GM19463 (cell line): ENCODE measurements around the gene ABCD2.
"Not testable (repeated sequence)": the region's sequence is repeated elsewhere in the genome, so short reads cannot be mapped to it uniquely, and the experiment has no call there.

ENCODE experiments used
- ATAC-seq: cut with Tn5 transposase; IDR thresholded peaks from one replicate; pipeline ENCODE4 v1.9.1; 2021; ENCODE audit warnings: mild to moderate bottlenecking, moderate library complexity; ENCODE audit not compliant: unreplicated experiment

ABCD2 gene

DNA sequence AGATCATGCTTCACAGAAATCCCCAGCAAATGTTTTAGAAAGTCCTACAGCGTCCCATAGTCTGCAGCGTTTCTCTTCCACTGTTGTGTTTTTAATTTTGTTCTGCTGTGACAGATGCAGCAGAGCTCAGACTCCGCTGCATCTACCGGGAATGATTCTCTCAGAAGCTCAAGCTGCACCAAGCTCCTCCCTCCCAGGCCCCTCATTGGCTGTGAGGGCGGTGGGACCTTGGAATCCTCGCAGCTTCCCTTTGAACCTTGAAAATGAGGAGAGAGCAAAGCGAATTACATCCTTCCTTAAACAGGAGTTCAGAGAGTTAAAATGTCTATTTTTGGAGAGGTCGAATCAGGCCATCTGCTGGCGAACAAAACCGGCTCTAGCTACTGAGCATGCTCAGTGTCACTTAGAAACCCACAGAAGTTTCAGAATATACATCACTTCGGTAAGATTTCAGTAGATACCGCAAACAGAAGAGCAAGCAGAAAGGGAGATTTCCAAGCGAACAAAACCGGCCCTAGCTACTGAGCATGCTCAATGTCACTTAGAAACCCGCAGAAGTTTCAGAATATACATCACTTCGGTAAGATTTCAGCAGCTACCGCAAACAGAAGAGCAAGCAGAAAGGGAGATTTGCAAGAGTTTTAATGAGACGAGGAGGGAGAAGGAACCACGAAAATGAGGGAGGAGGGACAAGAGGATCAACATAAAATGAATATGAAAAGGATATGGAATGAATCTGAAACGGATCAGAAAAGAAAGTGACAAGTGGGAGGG lies at the start of gene ABCD2:
ABCD2 (minus strand) TSS at position 144 of the 774 bp plus-strand sequence. CDS start 188 bp downstream, outside the sequence.
- ATAC-seq, result peak; percentile 75

DNA sequence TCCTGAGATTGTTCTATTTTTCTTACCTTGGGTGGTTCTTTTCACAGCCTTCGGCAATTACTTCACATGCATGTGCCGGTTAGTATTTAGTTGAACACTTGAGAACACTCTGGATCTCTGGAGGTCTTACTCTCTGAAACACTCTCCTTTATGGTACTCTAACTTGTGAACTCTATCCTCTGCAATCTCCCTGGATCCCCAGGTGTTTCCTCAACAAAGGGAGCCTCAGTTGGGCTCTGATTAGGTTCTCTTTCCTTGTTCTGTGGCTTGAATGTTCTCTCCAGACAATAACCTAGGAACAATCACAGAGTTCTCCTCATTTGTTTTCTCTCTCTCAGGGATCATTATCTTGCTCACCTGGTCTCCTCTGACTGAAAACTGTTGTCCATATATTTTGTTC lies 40.5 kb upstream of the ABCD2 start:
- no peak for ATAC-seq

DNA sequence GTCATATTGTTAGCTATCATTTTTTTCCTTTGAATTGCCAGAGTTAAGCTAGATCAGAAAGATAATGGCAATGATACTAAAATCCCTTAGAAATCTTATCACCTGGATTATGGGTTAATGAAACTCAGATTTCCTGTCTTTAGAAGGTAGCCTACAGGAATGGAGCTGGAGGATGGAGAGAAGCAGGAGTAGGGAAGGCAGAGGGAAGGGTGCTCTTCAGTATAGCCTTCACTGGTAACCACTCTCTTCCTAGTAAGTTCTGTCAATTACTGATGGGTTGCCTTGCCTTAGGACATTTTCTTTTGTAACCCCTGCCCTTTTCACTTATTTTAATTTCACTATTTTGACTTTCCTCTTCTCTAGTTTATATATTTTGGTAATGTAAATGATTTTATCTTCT lies 27.8 kb upstream of the ABCD2 start:
- ATAC-seq, result no peak

DNA sequence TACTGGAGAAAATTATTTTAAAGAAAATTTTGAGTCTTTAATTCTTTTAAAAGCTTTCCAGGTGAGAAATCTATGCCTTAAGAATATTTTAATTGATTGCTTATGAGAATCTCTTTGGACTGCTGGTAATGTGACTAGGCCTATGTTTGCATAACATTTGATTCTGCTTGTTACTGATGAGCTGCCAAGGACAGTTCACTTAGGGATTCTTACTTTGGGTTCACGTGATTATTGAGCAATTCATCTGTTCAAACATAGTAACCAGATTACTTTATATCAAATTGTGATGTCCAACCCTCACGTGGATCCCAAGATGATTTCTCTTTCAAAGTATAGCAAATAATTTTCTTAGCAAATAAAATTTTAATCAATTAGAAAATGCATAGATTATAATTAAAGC lies 27.4 kb upstream of the ABCD2 start:
- no peak for ATAC-seq

DNA sequence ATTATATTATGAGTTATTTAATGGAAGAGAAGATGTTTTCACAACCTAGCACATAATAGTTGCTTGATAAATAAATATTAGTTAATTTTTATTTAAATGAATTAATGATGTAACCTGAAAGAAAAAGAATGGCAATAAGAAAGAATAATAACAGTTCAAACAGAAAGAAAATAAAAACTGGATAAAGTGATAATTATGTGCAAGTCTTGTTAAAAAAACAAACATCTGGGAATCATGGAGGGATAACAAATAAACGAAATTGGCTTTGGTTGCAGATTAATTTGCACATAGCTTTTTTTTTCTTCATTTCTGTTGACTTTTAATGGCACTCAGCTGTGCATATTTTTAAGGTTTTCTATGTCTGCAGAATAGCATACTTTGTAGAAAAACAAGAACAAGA lies 23.4 kb upstream of the ABCD2 start:
- ATAC-seq, result no peak

DNA sequence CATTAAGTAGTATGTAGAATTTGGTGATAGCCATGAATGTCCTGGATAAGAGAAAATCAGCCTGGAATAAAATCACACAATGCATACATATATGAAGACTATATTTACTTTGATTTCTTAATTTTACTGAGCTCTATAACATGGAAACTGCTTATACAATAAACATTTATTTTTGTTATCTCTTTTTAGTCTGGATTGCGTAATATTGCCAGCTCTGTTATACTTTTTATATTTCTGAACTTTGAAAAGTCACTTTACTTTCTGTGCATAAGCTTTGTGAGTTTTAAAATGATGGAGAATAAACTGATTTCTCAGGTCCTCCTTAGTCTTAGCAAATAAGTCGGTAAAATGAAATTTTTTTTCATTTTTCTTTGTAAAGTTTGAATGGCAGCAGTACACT lies 19.2 kb upstream of the ABCD2 start:
- ATAC-seq, result no peak

DNA sequence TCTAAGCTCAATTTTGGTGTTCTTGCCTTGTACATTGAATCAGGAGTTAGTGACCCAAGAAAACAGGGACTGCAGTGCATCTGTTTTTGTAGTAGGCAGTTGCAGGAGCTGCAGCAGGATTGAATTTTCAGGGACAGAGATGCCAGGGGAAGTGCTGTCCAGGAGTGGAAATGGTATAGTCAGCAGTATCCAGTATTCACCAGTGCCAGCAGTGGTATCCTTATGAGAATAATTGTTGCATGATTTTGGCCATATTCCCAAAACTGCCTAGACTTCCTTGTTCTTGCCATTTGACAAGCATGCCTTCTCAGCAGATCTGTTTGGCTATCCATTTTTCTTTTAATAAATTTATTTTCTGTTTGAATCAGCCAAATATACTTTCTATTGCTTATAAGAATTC lies 18.6 kb upstream of the ABCD2 start:
- ATAC-seq, result no peak

DNA sequence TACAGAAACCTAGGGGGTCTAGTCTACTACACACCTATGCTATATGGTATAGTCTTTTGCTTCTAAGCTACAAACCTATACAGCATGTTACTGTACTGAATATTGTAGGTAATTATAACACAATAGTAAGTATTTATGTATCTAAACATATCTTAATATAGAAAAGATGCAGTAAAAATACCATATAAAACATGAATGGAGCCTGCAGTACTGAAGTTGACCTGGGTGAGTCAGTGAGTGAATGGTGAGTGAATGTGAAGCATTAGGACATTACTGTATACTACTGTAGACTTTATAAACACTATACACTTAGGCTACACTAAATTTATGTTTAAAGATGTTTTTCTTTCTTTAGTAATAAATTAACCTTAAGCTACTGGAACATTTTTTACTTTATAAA lies 13.1 kb upstream of the ABCD2 start:
- ATAC-seq, result no peak

DNA sequence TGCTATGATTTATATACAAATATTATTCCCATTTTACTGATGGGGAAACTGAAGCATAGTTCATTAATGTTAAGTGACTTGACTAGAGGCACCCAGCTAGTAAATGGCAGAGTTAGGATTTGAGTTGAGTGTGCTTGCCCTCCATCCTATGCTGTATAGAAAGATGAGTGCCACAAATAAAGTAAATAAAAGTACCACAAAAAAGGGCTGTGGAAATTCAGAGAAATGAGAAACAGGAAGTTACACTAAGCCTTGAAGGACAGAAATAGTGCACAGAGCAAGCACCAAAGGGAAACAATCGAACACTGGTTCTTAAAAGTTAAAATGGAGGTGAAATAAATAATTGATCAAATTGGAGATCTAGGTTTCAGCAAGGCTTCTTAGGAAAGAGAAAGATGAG lies 9.2 kb upstream of the ABCD2 start:
- no peak for ATAC-seq

DNA sequence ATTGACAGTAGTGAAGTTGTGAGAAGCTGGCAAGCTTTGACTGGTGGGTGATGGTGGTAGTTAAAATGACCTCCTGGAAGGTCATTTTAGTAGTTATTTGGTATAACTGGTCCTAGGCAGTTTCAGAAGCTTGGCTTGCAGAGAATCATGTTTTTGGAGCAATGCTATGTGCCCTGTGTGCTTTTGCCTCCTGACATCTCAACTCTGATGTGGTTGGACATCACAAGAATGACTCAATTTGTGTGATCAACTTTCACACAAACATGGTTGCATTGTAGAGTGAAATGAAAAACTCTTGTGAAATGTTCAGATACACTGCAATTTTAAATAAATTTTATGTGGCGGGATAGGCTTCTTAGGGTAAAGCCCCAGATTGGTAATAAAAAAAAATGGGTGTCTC lies 8.3 kb upstream of the ABCD2 start:
- no peak for ATAC-seq

DNA sequence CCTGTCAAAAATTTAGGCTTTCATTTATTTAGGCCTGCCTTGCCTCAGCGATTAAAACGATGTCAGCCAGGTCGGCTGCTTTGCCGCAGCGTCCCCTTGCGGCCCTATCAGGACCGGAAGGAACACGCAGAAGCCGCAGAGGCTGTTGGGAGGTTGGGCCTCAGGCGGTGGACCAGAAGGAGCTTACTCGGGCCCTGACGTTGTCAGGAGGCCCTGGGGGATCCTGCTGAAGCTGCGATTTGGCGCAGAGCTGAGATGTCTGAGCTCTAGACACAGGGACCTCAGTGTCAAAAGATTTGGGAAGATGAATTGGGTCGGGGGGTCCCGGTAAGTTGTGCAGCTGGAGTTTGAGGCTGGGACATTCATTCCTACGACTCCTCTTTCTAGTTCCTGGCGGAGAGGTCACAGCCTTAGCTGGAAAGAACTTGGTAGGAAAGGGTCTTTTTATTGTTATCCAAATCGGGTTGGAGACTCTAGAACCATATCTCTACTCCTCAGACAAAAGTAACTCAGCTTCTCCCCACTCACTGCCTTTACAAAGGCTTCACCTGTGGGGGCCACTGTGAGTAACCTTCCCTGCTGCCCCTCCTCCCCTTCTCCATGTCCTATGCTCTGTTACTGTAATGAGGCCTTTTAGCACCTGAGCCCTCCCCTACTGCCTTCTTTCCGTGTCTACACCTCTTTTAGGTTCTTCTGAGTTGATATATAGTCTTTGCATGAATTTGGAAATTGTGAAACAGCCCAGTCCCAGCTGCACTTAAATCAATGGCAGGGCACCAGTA lies 6.6 kb upstream of the ABCD2 start:
- no peak for ATAC-seq

DNA sequence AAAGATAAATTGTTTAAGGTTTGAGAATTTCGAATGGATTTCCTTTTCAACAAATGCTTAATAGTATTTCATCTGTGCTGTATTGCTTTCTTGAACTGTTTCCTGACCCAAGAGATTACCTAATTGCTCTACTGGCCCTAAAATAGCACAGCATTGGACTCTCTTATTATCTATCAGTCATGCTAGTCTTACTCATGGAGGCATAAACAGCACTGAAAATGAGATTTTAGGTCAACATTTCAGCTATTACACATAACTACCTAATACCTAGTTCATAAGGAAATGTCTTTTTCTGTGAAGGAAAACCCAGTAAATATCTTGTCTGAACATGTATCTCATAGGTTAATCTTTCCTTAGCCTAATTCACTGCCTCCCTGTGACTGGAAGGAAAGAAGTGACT lies 4.3 kb upstream of the ABCD2 start:
- no peak for ATAC-seq

DNA sequence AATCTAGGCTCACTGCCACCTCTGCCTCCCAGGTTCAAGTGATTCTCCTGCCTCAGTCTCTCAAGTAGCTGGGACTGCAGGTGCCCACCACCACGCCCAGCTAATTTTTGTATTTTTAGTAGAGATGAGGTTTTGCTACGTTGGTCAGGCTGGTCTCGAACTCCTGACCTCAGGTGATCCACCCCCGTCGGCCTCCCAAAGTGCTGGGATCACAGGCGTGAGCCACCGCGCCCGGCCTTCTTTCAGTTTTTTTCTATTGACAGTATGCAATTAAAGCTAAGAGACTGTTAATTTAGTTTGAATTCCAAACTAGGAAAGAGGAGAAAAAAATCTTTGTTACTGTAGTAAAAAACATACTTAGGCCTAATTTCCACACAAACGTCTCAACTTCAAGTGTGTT lies 3.6 kb upstream of the ABCD2 start:
- not testable (repeated sequence) for ATAC-seq

DNA sequence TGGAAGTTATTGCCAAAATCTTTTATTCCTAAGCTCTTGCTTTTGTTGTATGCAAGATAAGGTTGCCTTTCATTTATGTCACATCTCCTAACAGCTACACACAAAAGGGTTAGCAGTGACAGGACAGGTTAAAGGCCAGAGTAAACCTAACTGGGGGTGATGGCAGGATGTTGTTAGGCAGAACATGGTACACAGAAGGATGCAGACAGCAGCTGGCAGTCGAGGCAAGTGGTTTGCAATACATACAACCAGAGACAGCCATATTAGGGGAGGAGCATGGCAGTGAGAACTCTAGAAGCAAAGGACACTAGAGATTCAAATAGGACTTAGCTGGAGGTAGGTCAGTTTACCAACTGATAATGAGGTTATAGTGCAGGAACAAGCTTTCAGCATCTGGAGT lies 2.7 kb upstream of the ABCD2 start:
- ATAC-seq, result no peak

DNA sequence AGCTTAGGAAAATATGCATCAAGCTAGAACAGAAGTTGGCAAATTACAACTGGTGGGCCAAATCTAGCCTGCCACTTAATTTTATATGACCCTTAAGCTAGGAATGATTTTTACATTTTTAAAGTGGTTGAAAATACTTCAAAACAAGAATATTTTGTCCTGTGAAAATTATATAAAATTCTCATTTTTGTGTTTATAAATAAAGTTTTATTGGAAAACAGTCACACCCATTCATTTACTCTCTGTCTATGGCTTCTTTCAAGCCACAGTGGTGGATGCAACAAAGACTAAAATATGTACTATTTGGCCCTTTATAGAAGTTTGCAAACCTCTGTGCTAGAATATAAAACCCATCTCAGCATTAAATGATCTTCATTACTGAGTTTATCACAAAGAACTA lies 2.1 kb upstream of the ABCD2 start:
- ATAC-seq, result no peak

DNA sequence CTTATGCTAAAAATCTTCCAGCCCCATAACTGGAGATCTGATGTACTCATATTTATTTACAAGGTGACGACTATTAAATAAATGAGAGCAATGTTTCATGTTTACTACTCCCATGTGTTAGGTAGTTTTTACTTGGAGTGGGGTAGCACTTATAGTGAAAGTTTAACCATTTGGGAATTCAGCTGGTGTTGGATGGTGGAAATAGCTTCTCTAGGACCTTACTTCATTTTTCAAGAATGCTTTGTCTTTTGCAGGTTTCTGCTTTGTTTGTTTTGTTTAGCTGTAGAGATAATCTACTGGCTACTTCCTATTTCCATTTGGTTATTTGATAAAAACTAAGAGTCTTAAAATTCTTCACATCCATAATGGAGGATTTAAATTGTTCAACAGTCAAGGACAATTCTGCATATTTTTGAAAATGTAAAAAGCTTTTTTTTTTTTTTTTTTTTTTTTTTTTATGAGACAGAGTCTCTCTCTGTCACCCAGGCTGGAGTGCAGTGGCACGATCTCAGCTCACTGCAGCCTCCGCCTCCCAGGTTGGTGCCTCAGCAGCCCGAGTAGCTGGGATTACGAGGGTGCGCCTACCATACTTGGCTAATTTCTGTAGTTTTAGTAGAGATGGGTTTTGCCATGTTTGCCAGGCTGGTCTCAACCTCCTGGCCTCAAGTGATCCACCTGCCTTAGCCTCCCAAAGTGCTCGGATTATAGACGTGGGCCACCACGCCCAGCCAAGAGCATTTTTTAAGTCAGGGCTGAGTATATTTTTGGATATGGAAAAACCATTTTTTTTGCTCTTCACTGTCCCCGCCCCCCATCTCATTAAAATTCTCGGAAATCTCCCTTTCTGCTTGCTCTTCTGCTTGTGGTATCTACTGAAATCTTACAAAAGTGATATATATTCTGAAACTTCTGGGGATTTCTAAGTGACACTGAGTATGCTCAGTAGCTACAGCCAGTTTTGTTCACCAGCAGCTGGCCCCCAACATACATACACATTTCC lies 1.4 kb upstream of the ABCD2 start:
- ATAC-seq, result peak; percentile 37

DNA sequence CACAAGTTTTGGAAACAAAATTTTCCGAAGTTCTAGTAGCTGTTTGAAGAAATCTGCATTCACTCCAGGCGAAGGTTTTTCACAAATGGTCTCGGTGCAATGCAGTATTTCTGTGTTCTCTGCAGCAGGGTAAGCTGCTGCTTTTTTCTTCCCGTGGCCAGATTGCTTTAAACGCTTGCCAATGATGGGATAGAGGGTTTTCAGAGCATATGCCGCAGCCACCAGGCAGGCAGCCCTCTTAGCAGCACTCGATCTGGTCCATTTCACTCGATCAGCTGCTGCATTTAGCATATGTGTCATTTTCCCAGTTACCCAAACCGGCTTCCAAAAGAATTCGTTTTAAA lies 315 bp downstream of the ABCD2 start:
- ATAC-seq, result peak; percentile 14

DNA sequence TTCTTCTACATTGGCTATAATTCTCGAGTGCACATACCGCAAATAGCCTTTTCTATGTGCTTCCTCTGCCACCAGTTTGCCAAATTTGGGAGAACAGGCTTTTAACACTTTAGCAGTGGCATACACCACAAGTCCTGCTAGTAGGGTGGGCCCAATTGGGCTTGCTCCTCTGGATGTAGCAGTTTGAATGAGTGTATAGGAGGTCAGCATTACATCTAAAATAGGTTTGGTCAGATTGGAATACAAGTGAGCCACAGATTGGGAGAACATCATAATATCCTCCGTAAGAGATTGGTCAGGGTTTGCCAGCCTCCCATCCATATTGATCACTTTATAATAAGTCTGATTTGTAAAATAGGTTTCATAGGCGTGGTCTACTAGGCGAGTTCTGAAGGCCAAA lies 902 bp downstream of the ABCD2 start:
- ATAC-seq, result no peak

DNA sequence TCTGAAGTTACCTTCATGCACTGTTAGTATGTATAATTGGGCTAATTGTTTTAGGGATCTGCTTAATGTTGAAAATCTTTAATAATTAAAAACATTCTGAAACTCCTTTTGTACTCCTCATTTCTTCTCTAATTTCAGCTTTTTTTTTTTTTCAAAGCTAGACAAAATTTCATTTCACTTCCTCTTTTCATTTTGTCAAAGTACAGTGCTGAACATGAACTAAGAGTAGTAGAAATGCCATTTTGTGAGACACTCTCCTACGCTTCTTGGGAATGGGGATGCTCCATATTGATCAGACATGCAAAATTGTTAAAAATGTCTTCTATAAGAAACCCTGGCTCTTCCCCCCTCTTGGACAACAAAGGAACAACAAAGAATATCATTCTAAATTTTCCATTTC lies 1.7 kb downstream of the ABCD2 start:
- ATAC-seq, result no peak

DNA sequence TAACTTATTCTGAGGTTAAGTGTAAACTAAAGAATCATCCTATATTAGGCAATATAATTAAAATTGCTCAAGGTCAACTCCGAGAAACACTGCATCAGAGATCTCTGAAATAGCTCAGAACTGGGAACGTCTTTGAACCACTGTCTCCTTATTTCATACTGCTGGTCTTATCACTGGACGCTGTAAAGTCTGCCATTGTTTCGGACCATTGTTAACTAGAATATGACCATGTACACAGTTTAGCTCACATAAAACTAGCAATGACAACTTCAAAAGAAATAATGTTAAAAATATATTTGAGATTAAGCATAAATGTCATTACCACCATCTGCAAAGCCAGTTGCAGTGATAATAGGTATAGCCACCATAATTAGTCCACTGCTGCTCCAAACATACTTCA lies 2.9 kb downstream of the ABCD2 start:
- ATAC-seq, result no peak

DNA sequence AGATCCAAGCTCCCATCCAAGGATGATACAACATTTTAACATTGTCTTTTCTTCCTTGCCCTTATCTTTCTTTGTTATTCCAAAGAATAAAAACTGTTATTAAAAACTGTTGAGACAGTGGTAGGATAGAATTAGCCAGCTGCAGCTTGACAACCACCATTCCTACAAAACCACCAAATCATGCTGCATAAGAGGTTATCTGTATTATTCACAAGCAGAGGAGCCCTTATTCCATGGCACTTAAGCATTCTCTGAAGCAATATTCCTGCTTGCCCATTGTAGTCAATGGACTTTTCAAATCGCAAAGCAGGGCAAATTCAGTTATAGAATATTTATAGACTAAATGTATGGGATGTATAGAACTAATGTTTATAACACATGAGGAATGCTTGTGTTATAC lies 3.4 kb downstream of the ABCD2 start:
- ATAC-seq, result no peak
